HEK293T (cell line): Measurements from ENCODE around the gene CHST15.

ENCODE experiments used
- CTCF ChIA-PET: fragments of 350-600 bp; formaldehyde crosslinking; extraction: SDS; loops from one replicate; lab custom pipeline; 2021; ENCODE audit warnings: antibody characterized with exemption, inconsistent platforms; lab: Yijun Ruan, JAX
- POLR2A ChIA-PET: fragments of 350-600 bp; formaldehyde crosslinking; extraction: SDS; loops from one replicate; lab custom pipeline; 2020; ENCODE audit warnings: antibody characterized with exemption, inconsistent platforms; lab: Yijun Ruan, JAX
- DNase-seq: peaks from one replicate; pipeline ENCODE4 v3.0.0; 2012; ENCODE audit warnings: mixed read lengths; ENCODE audit errors: extremely low spot score
- ARNT ChIP-seq: fragments of 450-650 bp; IDR thresholded peaks from 2 replicates; pipeline ENCODE4 v1.6.1; 2017; ENCODE audit warnings: mild to moderate bottlenecking
- BHLHE40 ChIP-seq: fragments of 450-650 bp; IDR thresholded peaks from 2 replicates; pipeline ENCODE4 v1.6.1; 2016; ENCODE audit warnings: mild to moderate bottlenecking, moderate library complexity, borderline replicate concordance
- CTBP1 ChIP-seq: fragments of 450-650 bp; IDR thresholded peaks from 2 replicates; pipeline ENCODE4 v1.6.1; 2016; ENCODE audit warnings: borderline replicate concordance
- ELF4 ChIP-seq: fragments of 450-650 bp; IDR thresholded peaks from 2 replicates; pipeline ENCODE4 v1.6.1; 2017; ENCODE audit warnings: antibody characterized with exemption
- FOXA1 ChIP-seq: fragments of 450-650 bp; IDR thresholded peaks from 2 replicates; pipeline ENCODE4 v1.6.1; 2016; ENCODE audit warnings: mild to moderate bottlenecking
- FOXK2 ChIP-seq: fragments of 450-650 bp; IDR thresholded peaks from 2 replicates; pipeline ENCODE4 v1.6.1; 2016; ENCODE audit warnings: mild to moderate bottlenecking
- FOXM1 ChIP-seq: fragments of 450-650 bp; IDR thresholded peaks from 2 replicates; pipeline ENCODE4 v1.6.1; 2017; ENCODE audit warnings: mild to moderate bottlenecking, borderline replicate concordance
- HDGF ChIP-seq: fragments of 450-650 bp; IDR thresholded peaks from 2 replicates; pipeline ENCODE4 v1.6.1; 2017; ENCODE audit warnings: antibody characterized with exemption, borderline replicate concordance
- L3MBTL2 ChIP-seq: fragments of 450-650 bp; conservative IDR thresholded peaks from 2 replicates; pipeline ENCODE4 v1.6.1; 2016; ENCODE audit warnings: mild to moderate bottlenecking
- LEF1 ChIP-seq: fragments of 450-650 bp; IDR thresholded peaks from 2 replicates; pipeline ENCODE4 v1.6.1; 2017; ENCODE audit warnings: mild to moderate bottlenecking, borderline replicate concordance
- NFRKB ChIP-seq: fragments of 450-650 bp; IDR thresholded peaks from 2 replicates; pipeline ENCODE4 v1.6.1; 2016; ENCODE audit warnings: mild to moderate bottlenecking, moderate library complexity
- PKNOX1 ChIP-seq: fragments of 450-650 bp; IDR thresholded peaks from 2 replicates; pipeline ENCODE4 v1.6.1; 2016
- SP1 ChIP-seq: fragments of 450-650 bp; IDR thresholded peaks from 2 replicates; pipeline ENCODE4 v1.6.1; 2017
- SUZ12 ChIP-seq: fragments of 450-650 bp; IDR thresholded peaks from 2 replicates; pipeline ENCODE4 v1.6.1; 2016; ENCODE audit warnings: mild to moderate bottlenecking
- TARDBP ChIP-seq: fragments of 450-650 bp; IDR thresholded peaks from 2 replicates; pipeline ENCODE4 v1.6.1; 2016
- ZNF384 ChIP-seq: fragments of 450-650 bp; IDR thresholded peaks from 2 replicates; pipeline ENCODE4 v1.6.1; 2016

The CHST15 gene

GRCh38 chr10:124014416-124015154, 78.8 kb downstream of the CHST15 start:
- CTCF ChIA-PET = no interaction called here
- DNase-seq = no peak
- POLR2A ChIA-PET = no interaction called here
- TF ChIP-seq TARDBP = no peak
- no peak for TF ChIP-seq FOXK2
- no peak for TF ChIP-seq BHLHE40
- TF ChIP-seq FOXM1 = no peak
- no peak for TF ChIP-seq NFRKB
- no peak for TF ChIP-seq FOXA1

- no peak for DNase-seq
- TF ChIP-seq ELF4 = no peak
- no peak for TF ChIP-seq FOXK2
- no peak for TF ChIP-seq SP1
- no peak for TF ChIP-seq ZNF384
- TF ChIP-seq ARNT = no peak
- no peak for TF ChIP-seq PKNOX1
- no peak for TF ChIP-seq FOXA1
- TF ChIP-seq BHLHE40 = no peak
- no peak for TF ChIP-seq SUZ12
- no peak for TF ChIP-seq HDGF
- no peak for TF ChIP-seq CTBP1
- no peak for TF ChIP-seq L3MBTL2
- no peak for TF ChIP-seq FOXM1
- TF ChIP-seq LEF1 = no peak
- no peak for TF ChIP-seq TARDBP
- TF ChIP-seq NFRKB = no peak
- ChIA-PET POLR2A (no interaction called here), CTCF (no interaction called here)
Observed at GRCh38 chr10:124013916-124014315, 79.5 kb downstream of the CHST15 start.

- no peak for DNase-seq
- TF ChIP-seq CTBP1 (no peak), TARDBP (no peak), ELF4 (no peak), HDGF (no peak), BHLHE40 (no peak), NFRKB (no peak), FOXM1 (no peak), LEF1 (no peak), SUZ12 (no peak), FOXK2 (no peak), FOXA1 (no peak), SP1 (no peak), L3MBTL2 (no peak), ARNT (no peak)
- ChIA-PET POLR2A (no interaction called here), CTCF (no interaction called here)
Observed at GRCh38 chr10:124012991-124013390, 80.4 kb downstream of the CHST15 start.

- TF ChIP-seq SP1 (no peak), PKNOX1 (no peak), HDGF (no peak), LEF1 (no peak), L3MBTL2 (no peak), ARNT (no peak), FOXA1 (no peak), BHLHE40 (no peak), CTBP1 (no peak), SUZ12 (no peak), FOXM1 (no peak), ZNF384 (no peak), NFRKB (no peak), TARDBP (no peak), FOXK2 (no peak), ELF4 (no peak)
- ChIA-PET CTCF (no interaction called here), POLR2A (no interaction called here)
- no peak for DNase-seq
Observed at GRCh38 chr10:124012583-124012982, 80.8 kb downstream of the CHST15 start.

GRCh38 chr10:124012066-124012465, 81.3 kb downstream of the CHST15 start:
- CTCF ChIA-PET = no interaction called here
- DNase-seq = no peak
- TF ChIP-seq SP1 (no peak), FOXK2 (no peak), ELF4 (no peak), LEF1 (no peak), HDGF (no peak), ZNF384 (no peak), CTBP1 (no peak), ARNT (no peak), FOXA1 (no peak), FOXM1 (no peak), PKNOX1 (no peak), NFRKB (no peak), L3MBTL2 (no peak), TARDBP (no peak), BHLHE40 (no peak), SUZ12 (no peak)
- POLR2A ChIA-PET = no interaction called here

GRCh38 chr10:124011464-124011863, 81.9 kb downstream of the CHST15 start:
- TF ChIP-seq L3MBTL2 = no peak
- TF ChIP-seq FOXA1 = no peak
- no peak for TF ChIP-seq ARNT
- TF ChIP-seq CTBP1 = no peak
- TF ChIP-seq SP1 = no peak
- no peak for TF ChIP-seq NFRKB
- TF ChIP-seq ELF4 = no peak
- TF ChIP-seq ZNF384 = no peak
- no peak for TF ChIP-seq TARDBP
- TF ChIP-seq HDGF = no peak
- TF ChIP-seq FOXM1 = no peak
- no peak for TF ChIP-seq LEF1
- no peak for TF ChIP-seq FOXK2
- no peak for TF ChIP-seq BHLHE40
- POLR2A ChIA-PET = no interaction called here
- DNase-seq = no peak
- CTCF ChIA-PET = no interaction called here
